K562 (cell line): Measurements from ENCODE around the gene MDN1. TPM values are rescaled to one million over a fixed set of nuclear protein-coding genes. Genes with fewer than 3 reads are reported as not detected.

Source experiments
- ATAC-seq: fragments of 200-7000 bp; cut with Tn5 transposase; 3 replicates; pipeline ENCODE4 v1.9.1; 2020; ENCODE audit warnings: moderate library complexity
- BruUV-seq: library from RNA; stranded (reverse); fragments of 400-500 nt; replicated peaks from 2 replicates; lab custom pipeline; 2021; lab: Mats Ljungman, UMichigan
- CTCF ChIA-PET: fragments of 300-600 bp; formaldehyde crosslinking; extraction: SDS; loops from one replicate; lab custom pipeline; 2021; ENCODE audit warnings: low intra/inter-chr PET ratio; lab: Yijun Ruan, JAX
- POLR2A ChIA-PET: fragments of 300-600, 350-650 bp; sonication (Branson Sonifier 250); formaldehyde crosslinking; extraction: SDS; loops from one replicate; lab custom pipeline; 2021; ENCODE audit warnings: antibody characterized with exemption, inconsistent platforms; lab: Yijun Ruan, JAX
- DNase-seq, 4 experiments: peaks; one replicate each; pipeline versions ENCODE4 v3.0.0 to v3.0.0-alpha.2; 2011 to 2018; ENCODE audit warnings: low spot score in 3 of 4, mixed read lengths in 3 of 4; ENCODE audit errors: extremely low read depth in 1 of 4
- FAIRE-seq: peaks from 2 replicates; lab custom pipeline; 2011; peaks lifted over from hg19 to GRCh38; lab: Jason Lieb, UNC
- H2AFZ ChIP-seq: 2 replicates; pipeline ENCODE4 v1.6.0; 2011; ENCODE audit warnings: low read depth, low read length, control low read depth, inconsistent platforms
- H3K27ac ChIP-seq: fragments of 200-600 bp; 3 replicates; pipeline ENCODE4 v1.8.0; 2011; ENCODE audit warnings: low read depth, mild to moderate bottlenecking, control low read depth, inconsistent platforms, low read length, moderate library complexity, mixed read lengths; ENCODE audit errors: extremely low read depth
- H3K27me3 ChIP-seq, 2 experiments: fragments of 300-600 bp in 1 of 2; 2 replicates in 1 of 2; 3 replicates in 1 of 2; pipeline versions ENCODE4 v1.6.0 to v1.8.0; 2011; ENCODE audit warnings: inconsistent platforms in 2 of 2, low read length in 2 of 2, mild to moderate bottlenecking in 1 of 2, mixed read lengths in 1 of 2, moderate library complexity in 1 of 2; ENCODE audit not compliant: control insufficient read depth in 2 of 2, insufficient read depth in 2 of 2
- H3K36me3 ChIP-seq: fragments of 300-600 bp; 3 replicates; pipeline ENCODE4 v1.8.0; 2011; ENCODE audit warnings: mild to moderate bottlenecking, low read length, inconsistent platforms; ENCODE audit not compliant: control insufficient read depth, insufficient read depth
- H3K4me1 ChIP-seq, 2 experiments: fragments of 200-600 bp in 1 of 2; replicated peaks in 1 of 2; 2 replicates in 1 of 2; 3 replicates in 1 of 2; pipeline versions ENCODE4 v1.5.1 to v1.8.0; 2011; ENCODE audit warnings: inconsistent platforms in 2 of 2, low read length in 2 of 2, mild to moderate bottlenecking in 1 of 2, mixed read lengths in 1 of 2, moderate library complexity in 1 of 2; ENCODE audit not compliant: control insufficient read depth in 2 of 2, insufficient read depth in 2 of 2
- H3K4me2 ChIP-seq: 2 replicates; pipeline ENCODE4 v1.6.1; 2011; ENCODE audit warnings: low read length, control low read depth, inconsistent platforms, mixed read lengths; ENCODE audit not compliant: insufficient read depth
- H3K4me3 ChIP-seq: fragments of 200-600 bp; sonication (generic), shearing (Covaris generic); 2 replicates; pipeline ENCODE4 v1.5.1; 2016; ENCODE audit warnings: control low read depth, inconsistent platforms
- H3K79me2 ChIP-seq: fragments of 200-600 bp; 3 replicates; pipeline ENCODE4 v1.8.0; 2011; ENCODE audit warnings: low read length, inconsistent platforms; ENCODE audit not compliant: control insufficient read depth, insufficient read depth
- H3K9ac ChIP-seq, 2 experiments: 2 replicates each; pipeline versions ENCODE4 v1.6.0 to v1.6.1; 2011; ENCODE audit warnings: low read depth in 2 of 2, low read length in 2 of 2, control low read depth in 1 of 2, inconsistent platforms in 1 of 2, mild to moderate bottlenecking in 1 of 2, mixed read lengths in 1 of 2; ENCODE audit not compliant: insufficient read depth in 1 of 2
- H3K9me1 ChIP-seq: one replicate; pipeline ENCODE4 v1.6.0; 2011; ENCODE audit warnings: inconsistent platforms, mild to moderate bottlenecking, low read length, moderate library complexity; ENCODE audit not compliant: control insufficient read depth, insufficient read depth
- H3K9me3 ChIP-seq: replicated peaks from 2 replicates; pipeline ENCODE4 v1.5.1; 2011; ENCODE audit warnings: low read depth, low read length, inconsistent platforms; ENCODE audit not compliant: control insufficient read depth, insufficient read depth
- H4K20me1 ChIP-seq: replicated peaks from 2 replicates; pipeline ENCODE4 v1.6.1; 2011; ENCODE audit warnings: low read length, inconsistent platforms, mixed read lengths; ENCODE audit not compliant: control insufficient read depth, insufficient read depth
- BCOR ChIP-seq: fragments of 450-650 bp; IDR thresholded peaks from 2 replicates; pipeline ENCODE4 v1.6.1; 2016
- CBFA2T3 ChIP-seq: fragments of 450-650 bp; IDR thresholded peaks from 2 replicates; pipeline ENCODE4 v1.6.1; 2017
- CEBPB ChIP-seq: fragments of 450-650 bp; IDR thresholded peaks from 2 replicates; pipeline ENCODE4 v1.6.1; 2016; ENCODE audit warnings: missing genetic modification characterization, missing compliant biosample characterization
- GTF3C2 ChIP-seq: IDR thresholded peaks from 3 replicates; pipeline ENCODE4 v1.6.1; 2011; ENCODE audit warnings: borderline replicate concordance, mild to moderate bottlenecking, moderate library complexity; ENCODE audit not compliant: insufficient read length; ENCODE audit errors: extremely low read depth
- PTBP1 ChIP-seq: fragments of 200-400 bp; formaldehyde crosslinking; IDR thresholded peaks from 2 replicates; pipeline ENCODE4 v1.6.1; 2017; ENCODE audit warnings: low read depth, low read length
- RAD21 ChIP-seq, 2 experiments: fragments of 250-450 bp in 1 of 2; fragments of 450-650 bp in 1 of 2; sonication (Bioruptor Pico) in 1 of 2; formaldehyde crosslinking in 1 of 2; IDR thresholded peaks in 1 of 2; conservative IDR thresholded peaks in 1 of 2; 2 replicates each; pipeline versions ENCODE4 v1.4.0 to v1.8.0; 2020 to 2022; ENCODE audit warnings: mild to moderate bottlenecking in 2 of 2, moderate library complexity in 1 of 2
- RB1 ChIP-seq: fragments of 450-650 bp; IDR thresholded peaks from 2 replicates; pipeline ENCODE4 v1.6.1; 2017; ENCODE audit warnings: low read depth, mild to moderate bottlenecking
- TSC22D4 ChIP-seq: fragments of 450-650 bp; IDR thresholded peaks from 2 replicates; pipeline ENCODE4 v1.6.1; 2016; ENCODE audit warnings: missing genetic modification characterization, missing biosample characterization, control low read depth
- U2AF2 ChIP-seq: fragments of 200-400 bp; formaldehyde crosslinking; optimal IDR thresholded peaks from 2 replicates; pipeline ENCODE3; 2017; ENCODE audit warnings: low read depth, mild to moderate bottlenecking, low read length
- UBTF ChIP-seq, 2 experiments: IDR thresholded peaks; 2 replicates each; pipeline ENCODE4 v1.6.1; 2012; ENCODE audit warnings: improper control_type of control experiment in 2 of 2, low read depth in 2 of 2, low read length in 2 of 2, borderline replicate concordance in 1 of 2
- ZFP91 ChIP-seq: sonication (generic); formaldehyde crosslinking; IDR thresholded peaks from 2 replicates; pipeline ENCODE4 v1.8.0; 2022; ENCODE audit warnings: mild to moderate bottlenecking, missing genetic modification reagents
- ZKSCAN1 ChIP-seq: fragments of 150-350 bp; IDR thresholded peaks from 2 replicates; pipeline ENCODE4 v1.6.1; 2016; ENCODE audit warnings: low read depth, low read length
- ZNF253 ChIP-seq: fragments of 250-450 bp; sonication (Bioruptor Pico); conservative IDR thresholded peaks from 2 replicates; pipeline ENCODE4 v1.6.1; 2021; ENCODE audit warnings: mild to moderate bottlenecking
- ZNF639 ChIP-seq, 2 experiments: fragments of 200-800 bp in 1 of 2; sonication (Bioruptor generic) in 1 of 2; sonication (generic) in 1 of 2; formaldehyde crosslinking in 1 of 2; IDR thresholded peaks in 1 of 2; conservative IDR thresholded peaks in 1 of 2; 2 replicates each; pipeline versions ENCODE4 v1.5.0 to v1.6.1; 2016 to 2020; ENCODE audit warnings: missing compliant biosample characterization in 1 of 2, missing genetic modification characterization in 1 of 2, missing genetic modification reagents in 1 of 2
- WGBS: fragments of 100-300 bp; shearing (Covaris generic); methylation state at CpG from one replicate; pipeline ENCODE4 v1.1.6; 2016; ENCODE audit warnings: low coverage, mixed read lengths; ENCODE audit not compliant: insufficient coverage; ENCODE audit errors: missing lambda C conversion rate; 5-methylcytosine and 5-hydroxymethylcytosine counted together
- in situ Hi-C: fragments of 300-500 bp; cut with MboI; formaldehyde crosslinking; loops from 4 replicates; pipeline ENCODE4 v1.15.0; 2018; ENCODE audit warnings: inconsistent platforms, mixed read lengths
- intact Hi-C: fragments of 100-400 bp; cut with micrococcal nuclease; formaldehyde crosslinking; loops from 2 replicates; pipeline ENCODE4 v1.14.2; 2022
- polyA plus RNA-seq, 8 experiments: library from polyadenylated mRNA; depleted of rRNA in 4 of 8; stranded (reverse) in 5 of 8; unstranded in 3 of 8; fragments of >200 nt; fragmentation: Nextera tagmentation in 2 of 8; fragmentation: Illumina TruSeq in 1 of 8; extraction: Ambion mirVana in 2 of 8; extraction: Trizol in 1 of 8; gene quantifications; 2 replicates each; pipeline versions ENCODE4 v1.2.1 to v1.2.3, GENCODE V29; 2011 to 2014; ENCODE audit warnings: inconsistent platforms in 1 of 8, missing spikeins in 1 of 8
- total RNA-seq, 7 experiments: library from RNA; depleted of rRNA in 6 of 7; stranded (reverse); fragments of >200 nt in 6 of 7; fragmentation: Illumina TruSeq in 2 of 7; extraction: Trizol in 2 of 7; gene quantifications; 2 replicates each; pipeline versions ENCODE4 v1.2.1 to v1.2.3, GENCODE V29; 2011 to 2021; ENCODE audit warnings: low replicate concordance in 1 of 7

MDN1 gene
- total and polyA plus RNA-seq, 9 of the 15 experiments (the other 6 are each of a cell fraction or from before 2014, with no cell fraction given): 25.6 to 93.6 (median 43.0) TPM

GRCh38 chr6:89843070-89843469 is 23.5 kb upstream of the MDN1 start:
- ChIA-PET POLR2A (interaction anchor here (1.1 kb wide), 1 partner anchor 11 kb away, joined by 3 read pairs; no protein-coding TSS in a partner anchor), CTCF (no interaction called here)
- intact Hi-C loops: no loop called here
- Histone ChIP-seq H3K27ac (no peak overlapping the region), H3K9ac (no peak overlapping the region), H2AFZ (no peak overlapping the region), H3K36me3 (peaks cover 42% of the 10 kb centered on the region; the same call in 1 of the 3 replicates), H3K4me3 (no peak overlapping the region), H4K20me1 (no peaks in the 10 kb centered on the region), H3K4me2 (no peak overlapping the region), H3K9me1 (no peaks in the 10 kb centered on the region), H3K4me1 (peaks cover 0 to 6% of the 10 kb centered on the region in 2 experiments; a peak in 1 of 5 replicates), H3K27me3 (no peaks in the 10 kb centered on the region), H3K79me2 (peaks cover 59% of the 10 kb centered on the region), H3K9me3 (no peaks in the 10 kb centered on the region)
- BruUV-seq: no TSS peak
- WGBS: 86% methylated on average over 3 of the region's 3 CpGs
- in situ Hi-C loops: no loop called here
- FAIRE-seq (no peak), DNase-seq (no peak), ATAC-seq (no peak)
- TF ChIP-seq U2AF2 (no peak), ZKSCAN1 (no peak), TSC22D4 (tag) (no peak), CEBPB (no peak), ZFP91 (CRISPR knock-in tag) (no peak), BCOR (no peak), UBTF (IDR thresholded peaks at IDR 0.05; ENCODE audit: borderline replicate concordance in 1 of 2, low read depth in 2 of 2, low read length in 2 of 2) (no peak), GTF3C2 (no peak), ZNF253 (CRISPR knock-in tag) (no peak), RB1 (no peak), CBFA2T3 (no peak), RAD21 (CRISPR knock-in tag; conservative IDR thresholded peaks at IDR 0.05 in 1 of 2, IDR thresholded peaks at IDR 0.05 in 1 of 2) (no peak), ZNF639 (CRISPR knock-in tag; conservative IDR thresholded peaks at IDR 0.05 in 1 of 2, IDR thresholded peaks at IDR 0.05 in 1 of 2) (no peak), PTBP1 (no peak)
